LNCAP (cell line): ENCODE measurements around the gene MAP3K5.

ENCODE experiments used
- CTCF ChIP-seq: fragments of 450-650 bp; IDR thresholded peaks from 2 replicates; pipeline ENCODE4 v1.5.1; 2017; ENCODE audit warnings: mild to moderate bottlenecking

MAP3K5 gene

GRCh38 chr6:136795996-136796395, 3.7 kb upstream of the MAP3K5 start:
- TF ChIP-seq CTCF = no peak

GRCh38 chr6:136795386-136795785, 3.1 kb upstream of the MAP3K5 start:
- no peak for TF ChIP-seq CTCF

GRCh38 chr6:136793363-136793762, 1.1 kb upstream of the MAP3K5 start:
- TF ChIP-seq CTCF = no peak

- no peak for TF ChIP-seq CTCF
Observed at GRCh38 chr6:136792095-136792409, 225 bp downstream of the MAP3K5 start.

GRCh38 chr6:136791296-136792094, 782 bp downstream of the MAP3K5 start:
- no peak for TF ChIP-seq CTCF

GRCh38 chr6:136790411-136791295, 1.6 kb downstream of the MAP3K5 start:
- no peak for TF ChIP-seq CTCF

- no peak for TF ChIP-seq CTCF
Observed at GRCh38 chr6:136788069-136788902, 4.0 kb downstream of the MAP3K5 start.
